ENCODE measurements around the gene DICER1.

DICER1 gene

GRCh38 chr14:95163666-95164065 lies 6.3 kb upstream of the DICER1 start (continued):
- TF ChIP-seq, protein P1, sequence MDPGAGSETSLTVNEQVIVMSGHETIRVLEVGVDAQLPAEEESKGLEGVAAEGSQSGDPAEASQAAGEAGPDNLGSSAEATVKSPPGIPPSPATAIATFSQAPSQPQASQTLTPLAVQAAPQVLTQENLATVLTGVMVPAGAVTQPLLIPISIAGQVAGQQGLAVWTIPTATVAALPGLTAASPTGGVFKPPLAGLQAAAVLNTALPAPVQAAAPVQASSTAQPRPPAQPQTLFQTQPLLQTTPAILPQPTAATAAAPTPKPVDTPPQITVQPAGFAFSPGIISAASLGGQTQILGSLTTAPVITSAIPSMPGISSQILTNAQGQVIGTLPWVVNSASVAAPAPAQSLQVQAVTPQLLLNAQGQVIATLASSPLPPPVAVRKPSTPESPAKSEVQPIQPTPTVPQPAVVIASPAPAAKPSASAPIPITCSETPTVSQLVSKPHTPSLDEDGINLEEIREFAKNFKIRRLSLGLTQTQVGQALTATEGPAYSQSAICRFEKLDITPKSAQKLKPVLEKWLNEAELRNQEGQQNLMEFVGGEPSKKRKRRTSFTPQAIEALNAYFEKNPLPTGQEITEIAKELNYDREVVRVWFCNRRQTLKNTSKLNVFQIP (CRISPR knock-in tag; IDR thresholded peaks at IDR 0.05; ENCODE audit: borderline replicate concordance, low read depth): no peak

DNA sequence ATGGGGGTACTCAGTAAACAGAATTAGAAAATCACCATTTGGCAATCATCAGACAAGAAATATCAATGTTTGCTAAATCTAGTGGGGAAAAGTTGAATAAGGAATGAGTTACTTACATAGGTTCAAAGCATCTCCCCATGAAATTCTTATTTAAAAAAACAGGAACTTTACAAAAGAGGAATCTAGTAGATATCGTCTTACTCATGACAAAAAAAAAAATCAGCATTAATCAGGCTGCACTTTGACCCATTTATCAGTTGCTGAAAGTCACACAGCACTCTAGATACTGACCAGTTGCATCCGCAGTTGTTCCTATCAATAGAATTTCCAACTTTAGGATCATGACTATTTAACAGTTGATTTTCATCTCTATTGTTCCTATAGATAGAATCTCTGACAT lies 5.8 kb upstream of the DICER1 start:
- ATAC-seq: no peak
- TF ChIP-seq CSDC2 (CRISPR knock-in tag; IDR thresholded peaks at IDR 0.05) (no peak), TCF4 (CRISPR knock-in tag; IDR thresholded peaks at IDR 0.05; ENCODE audit: borderline replicate concordance) (no peak)

- TF ChIP-seq ZC3H10 (CRISPR knock-in tag; IDR thresholded peaks at IDR 0.05): no peak
- TF ChIP-seq ZNF565 (CRISPR knock-in tag; conservative IDR thresholded peaks at IDR 0.05; ENCODE audit: low read depth): no peak
- TF ChIP-seq CSRNP3 (CRISPR knock-in tag; IDR thresholded peaks at IDR 0.05): no peak
- TF ChIP-seq PPARA (CRISPR knock-in tag; IDR thresholded peaks at IDR 0.05; ENCODE audit: borderline replicate concordance): no peak
- no peak for TF ChIP-seq TCF4 (CRISPR knock-in tag; IDR thresholded peaks at IDR 0.05; ENCODE audit: borderline replicate concordance)
- no peak for TF ChIP-seq PATZ1 (CRISPR knock-in tag; IDR thresholded peaks at IDR 0.05; ENCODE audit: borderline replicate concordance)
Measured at GRCh38 chr14:95162641-95163040, 5.3 kb upstream of the DICER1 start.

DNA sequence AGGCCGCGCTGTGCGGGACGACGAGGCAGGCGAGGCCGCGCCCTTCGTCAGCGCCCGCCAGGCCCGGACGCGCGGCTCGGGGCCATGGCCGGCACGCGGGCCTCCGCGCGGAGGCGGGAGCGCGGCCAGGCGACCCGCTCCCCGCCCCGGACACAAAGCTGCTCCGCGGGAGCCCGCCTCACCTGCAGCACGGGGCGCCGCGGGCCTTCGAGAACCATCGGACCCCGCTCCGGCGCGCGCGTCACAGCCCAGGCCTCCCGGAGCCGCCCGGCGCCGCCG lies 342 bp downstream of the DICER1 start:
- TF ChIP-seq SNAI2 (CRISPR knock-in tag; IDR thresholded peaks at IDR 0.05) (no peak), RARB (CRISPR knock-in tag; IDR thresholded peaks at IDR 0.05) (no peak), ZNF8 (CRISPR knock-in tag; IDR thresholded peaks at IDR 0.05) (no peak)
- peak; percentile 45 for ATAC-seq

More at GRCh38 chr14:95162641-95163040, 5.3 kb upstream of the DICER1 start:
- ATAC-seq: no peak

GRCh38 chr14:95156161-95157047 lies 925 bp downstream of the DICER1 start:
- TF ChIP-seq TOX (CRISPR knock-in tag; IDR thresholded peaks at IDR 0.05; ENCODE audit: borderline replicate concordance) (no peak), ZFP30 (CRISPR knock-in tag; IDR thresholded peaks at IDR 0.05) (no peak), ZNF8 (CRISPR knock-in tag; IDR thresholded peaks at IDR 0.05) (no peak), PATZ1 (CRISPR knock-in tag; IDR thresholded peaks at IDR 0.05; ENCODE audit: borderline replicate concordance) (no peak), SNAI2 (CRISPR knock-in tag; IDR thresholded peaks at IDR 0.05) (no peak), ZNF565 (CRISPR knock-in tag; conservative IDR thresholded peaks at IDR 0.05; ENCODE audit: low read depth) (no peak)
- ATAC-seq: peak; percentile 45

DNA sequence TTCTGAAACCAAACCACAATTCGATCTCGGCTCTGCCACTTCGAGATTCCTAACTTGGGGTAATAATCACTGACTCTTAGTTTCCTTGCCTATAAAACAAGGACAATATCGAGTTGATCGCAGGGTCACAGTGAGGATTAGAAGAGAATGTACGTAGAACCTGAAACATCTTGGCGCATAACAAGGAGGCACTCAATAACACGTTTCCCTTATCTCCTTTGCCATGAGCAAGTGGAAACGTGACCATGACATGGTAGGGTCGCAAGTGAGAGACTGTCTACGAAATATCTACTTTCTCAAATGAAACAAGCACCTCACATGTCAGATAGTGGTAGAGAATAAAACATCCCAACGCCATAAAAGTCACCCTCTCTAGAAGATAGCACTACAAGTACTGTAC lies 2.3 kb downstream of the DICER1 start:
- TF ChIP-seq CSRNP3 (CRISPR knock-in tag; IDR thresholded peaks at IDR 0.05) (no peak), ZNF8 (CRISPR knock-in tag; IDR thresholded peaks at IDR 0.05) (no peak), TOX (CRISPR knock-in tag; IDR thresholded peaks at IDR 0.05; ENCODE audit: borderline replicate concordance) (no peak), ARNTL (CRISPR knock-in tag; IDR thresholded peaks at IDR 0.05; ENCODE audit: borderline replicate concordance, low read depth) (no peak), ZC3H10 (CRISPR knock-in tag; IDR thresholded peaks at IDR 0.05) (no peak), PATZ1 (CRISPR knock-in tag; IDR thresholded peaks at IDR 0.05; ENCODE audit: borderline replicate concordance) (no peak), ISL1 (CRISPR knock-in tag; IDR thresholded peaks at IDR 0.05) (no peak), ZFP30 (CRISPR knock-in tag; IDR thresholded peaks at IDR 0.05) (no peak), ZNF565 (CRISPR knock-in tag; conservative IDR thresholded peaks at IDR 0.05; ENCODE audit: low read depth) (no peak), ESRRG (CRISPR knock-in tag; IDR thresholded peaks at IDR 0.05) (no peak), TCF4 (CRISPR knock-in tag; IDR thresholded peaks at IDR 0.05; ENCODE audit: borderline replicate concordance) (no peak)
- TF ChIP-seq, protein P1 (CRISPR knock-in tag; IDR thresholded peaks at IDR 0.05; ENCODE audit: borderline replicate concordance, low read depth): no peak
- no peak for ATAC-seq

All from SK-N-SH treated with all-trans-retinoic acid at 6 μM for 48 hours (cell line).